Hepatocyte (in vitro differentiated cells): ENCODE measurements around the gene C14orf180. TPM values are rescaled to one million over a fixed set of nuclear protein-coding genes. Genes with fewer than 3 reads are reported as not detected.

ENCODE experiments used
- DNase-seq: peaks from one replicate; pipeline ENCODE4 v3.0.0-alpha.2; 2016; ENCODE audit warnings: low spot score
- H2AFZ ChIP-seq: fragments of 200-600 bp; sonication (generic); 2 replicates; pipeline ENCODE4 v1.6.0; 2016; ENCODE audit warnings: antibody characterized with exemption, mild to moderate bottlenecking
- H3K27ac ChIP-seq: fragments of 200-600 bp; sonication (generic); 2 replicates; pipeline ENCODE4 v1.5.1; 2016; ENCODE audit warnings: mild to moderate bottlenecking
- H3K27me3 ChIP-seq: fragments of 200-600 bp; sonication (generic); 2 replicates; pipeline ENCODE4 v1.6.1; 2016
- H3K36me3 ChIP-seq: fragments of 200-600 bp; sonication (generic); replicated peaks from 2 replicates; pipeline ENCODE4 v1.5.1; 2016; ENCODE audit warnings: low read depth; ENCODE audit not compliant: insufficient read depth
- H3K4me1 ChIP-seq: fragments of 200-600 bp; sonication (generic); 2 replicates; pipeline ENCODE4 v1.5.1; 2016; ENCODE audit warnings: mild to moderate bottlenecking, moderate library complexity; ENCODE audit not compliant: insufficient read depth
- H3K4me2 ChIP-seq: fragments of 200-600 bp; sonication (generic); 2 replicates; pipeline ENCODE4 v1.6.0; 2016
- H3K4me3 ChIP-seq: fragments of 200-600 bp; sonication (generic); 2 replicates; pipeline ENCODE4 v1.5.1; 2016; ENCODE audit warnings: mild to moderate bottlenecking
- H3K79me2 ChIP-seq: fragments of 200-600 bp; sonication (generic); 2 replicates; pipeline ENCODE4 v1.6.0; 2017; ENCODE audit warnings: mild to moderate bottlenecking
- H3K9me2 ChIP-seq: fragments of 200-600 bp; sonication (generic); replicated peaks from 2 replicates; pipeline ENCODE4 v1.6.0; 2017; ENCODE audit warnings: mild to moderate bottlenecking; ENCODE audit not compliant: insufficient read depth
- H3K9me3 ChIP-seq: fragments of 200-600 bp; sonication (generic); 2 replicates; pipeline ENCODE4 v1.5.1; 2016; ENCODE audit warnings: low read depth, mild to moderate bottlenecking
- H4K20me1 ChIP-seq: fragments of 200-600 bp; sonication (generic); 2 replicates; pipeline ENCODE4 v1.6.0; 2016; ENCODE audit warnings: mild to moderate bottlenecking; ENCODE audit not compliant: insufficient read depth, poor library complexity, severe bottlenecking
- CTCF ChIP-seq: fragments of 200-600 bp; sonication (generic); IDR thresholded peaks from 2 replicates; pipeline ENCODE4 v1.5.1; 2016; ENCODE audit warnings: antibody characterized with exemption, mild to moderate bottlenecking; ENCODE audit not compliant: poor library complexity
- EZH2 ChIP-seq: fragments of 200-600 bp; sonication (generic); IDR thresholded peaks from 2 replicates; pipeline ENCODE4 v1.6.1; 2016; ENCODE audit warnings: antibody characterized with exemption, mild to moderate bottlenecking, borderline replicate concordance
- EZH2phosphoT487 ChIP-seq: fragments of 200-600 bp; sonication (generic); IDR thresholded peaks from one replicate; pipeline ENCODE4 v1.6.1; 2018; ENCODE audit warnings: antibody characterized with exemption, mild to moderate bottlenecking, low read depth, moderate library complexity; ENCODE audit not compliant: unreplicated experiment, severe bottlenecking
- WGBS: methylation state at CpG from one replicate; pipeline ENCODE4 v1.1.6; 2016; ENCODE audit warnings: low lambda C conversion rate; ENCODE audit errors: missing lambda C conversion rate; 5-methylcytosine and 5-hydroxymethylcytosine counted together
- polyA plus RNA-seq: library from polyadenylated mRNA; unstranded; fragments of >200 nt; fragmentation: Nextera tagmentation; extraction: Ambion mirVana; gene quantifications from 2 replicates; pipeline ENCODE4 v1.2.1, GENCODE V29; 2016
- total RNA-seq: library from RNA; depleted of rRNA; stranded (reverse); fragments of >200 nt; gene quantifications from 2 replicates; pipeline ENCODE4 v1.2.3, GENCODE V29; 2014

The C14orf180 gene
- total and polyA plus RNA-seq, 2 experiments from 2014 or later = 1.1 to 1.2 TPM

DNA sequence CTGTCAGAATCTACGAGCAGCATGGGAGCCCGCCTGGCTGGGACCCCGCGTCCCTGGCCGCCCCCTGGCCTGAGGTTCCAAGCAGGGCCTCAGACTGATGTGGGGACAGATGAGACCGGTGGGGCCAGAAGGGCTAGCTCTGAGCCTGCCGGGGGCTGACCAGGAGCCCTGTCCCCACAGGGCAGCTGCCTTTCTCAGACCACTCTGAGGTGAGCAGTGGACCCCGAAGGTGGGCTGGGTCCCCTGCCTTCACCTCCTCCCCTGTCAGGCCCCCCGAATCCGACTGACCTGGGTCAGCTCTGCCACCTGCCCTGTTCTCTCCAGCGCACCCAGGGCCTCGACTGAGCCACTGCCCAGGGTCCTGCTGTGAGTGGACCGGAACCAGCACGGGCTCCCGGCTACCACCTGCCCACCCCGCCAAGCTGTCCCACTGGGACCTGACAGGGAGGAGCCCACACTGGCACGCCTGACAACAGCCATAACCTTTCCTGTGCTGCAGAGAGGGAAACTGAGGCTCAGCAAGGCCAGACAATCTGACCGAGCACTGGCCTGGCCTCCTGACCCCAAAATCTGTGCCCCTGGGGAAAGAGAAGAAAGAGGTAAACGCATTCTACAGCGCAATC is 54.7 kb downstream of the C14orf180 start:
- TF ChIP-seq EZH2phosphoT487 (no peak), CTCF (no peak), EZH2 (no peak)
- Histone ChIP-seq H3K4me1 (peaks cover 3% of the 10 kb centered on the region), H3K36me3 (no peaks in the 10 kb centered on the region), H3K9me2 (no peaks in the 10 kb centered on the region), H3K79me2 (no peaks in the 10 kb centered on the region), H4K20me1 (no peaks in the 10 kb centered on the region), H3K9me3 (no peaks in the 10 kb centered on the region), H3K27ac (no peak overlapping the region), H3K4me3 (no peak overlapping the region), H3K4me2 (no peak overlapping the region), H3K27me3 (peaks cover 10% of the 10 kb centered on the region), H2AFZ (no peak overlapping the region)
- WGBS = 92% methylated on average over 20 of the region's 20 CpGs
- no peak for DNase-seq

- H3K79me2 ChIP-seq = no peaks in the 10 kb centered on the region
- 88% methylated on average over 22 of the region's 26 CpGs for WGBS
- peaks cover 10% of the 10 kb centered on the region for H3K27me3 ChIP-seq
Measured at GRCh38 chr14:104634886-104635570, 55.5 kb downstream of the C14orf180 start.

DNA sequence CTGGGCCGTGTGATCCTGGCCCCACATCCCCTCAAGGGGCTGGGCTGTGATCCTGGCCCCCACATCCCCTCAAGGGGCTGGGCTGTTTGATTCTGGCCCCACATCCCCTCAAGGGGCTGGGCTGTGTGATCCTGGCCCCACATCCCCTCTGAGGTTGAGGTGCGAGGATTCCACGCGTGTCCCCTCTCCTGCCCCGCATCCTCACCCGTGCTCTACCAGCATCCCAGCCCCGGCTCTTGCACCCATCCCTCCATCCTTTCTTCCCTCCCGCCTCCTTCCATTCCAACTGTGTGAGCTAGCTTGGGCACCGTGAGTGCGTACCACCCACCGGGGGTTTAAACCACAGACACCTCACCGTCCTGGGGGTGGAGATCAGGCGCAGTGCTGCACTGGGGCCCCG is 56.2 kb downstream of the C14orf180 start:
- TF ChIP-seq EZH2 = no peak
- no peak for TF ChIP-seq CTCF
- TF ChIP-seq EZH2phosphoT487 = no peak
- DNase-seq = no peak
- peaks cover 10% of the 10 kb centered on the region for H3K27me3 ChIP-seq

More at GRCh38 chr14:104634886-104635570, 55.5 kb downstream of the C14orf180 start:
- H3K4me1 ChIP-seq = peaks cover 3% of the 10 kb centered on the region
- no peaks in the 10 kb centered on the region for H3K9me3 ChIP-seq
- H3K4me2 ChIP-seq = no peak overlapping the region
- H2AFZ ChIP-seq = no peak overlapping the region
- no peak overlapping the region for H3K4me3 ChIP-seq
- H3K36me3 ChIP-seq = no peaks in the 10 kb centered on the region
- DNase-seq = no peak
- no peaks in the 10 kb centered on the region for H4K20me1 ChIP-seq
- no peaks in the 10 kb centered on the region for H3K9me2 ChIP-seq
- TF ChIP-seq EZH2 (no peak), CTCF (no peak), EZH2phosphoT487 (no peak)
- no peak overlapping the region for H3K27ac ChIP-seq

More for the DNA sequence above, 56.2 kb downstream of the C14orf180 start:
- Histone ChIP-seq H3K9me3 (no peaks in the 10 kb centered on the region), H3K9me2 (no peaks in the 10 kb centered on the region), H3K79me2 (no peaks in the 10 kb centered on the region), H2AFZ (no peak overlapping the region), H3K4me2 (no peak overlapping the region), H3K4me1 (peaks cover 3% of the 10 kb centered on the region), H3K4me3 (no peak overlapping the region), H3K36me3 (no peaks in the 10 kb centered on the region), H4K20me1 (no peaks in the 10 kb centered on the region), H3K27ac (no peak overlapping the region)
- WGBS = 93% methylated on average over 14 of the region's 14 CpGs
